ENCODE results near the gene ROR1.

DNA sequence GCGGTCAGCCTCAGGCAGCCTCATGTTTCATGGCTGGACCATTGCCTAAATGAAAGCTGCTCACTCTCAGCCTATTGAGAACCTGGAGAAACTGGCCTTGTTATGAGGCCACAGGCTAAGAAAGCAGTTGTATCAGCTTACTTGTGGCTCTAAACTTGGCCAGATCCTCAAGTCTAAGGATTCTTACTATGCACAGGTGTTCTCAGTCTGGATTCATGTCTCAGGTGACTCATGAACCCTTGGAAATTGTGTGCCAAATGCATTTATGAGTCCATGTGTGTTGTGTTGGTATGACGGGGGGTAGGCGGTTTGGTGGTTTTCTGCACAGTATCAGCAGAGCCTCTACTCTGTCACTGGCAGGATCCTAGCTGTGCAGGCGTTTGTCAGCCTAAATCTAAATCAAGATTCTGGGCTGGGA lies 90.4 kb downstream of the ROR1 start:
- TF ChIP-seq PRDM1 (tag by site-specific recombination; IDR thresholded peaks at IDR 0.05), result no peak
- TF ChIP-seq MYNN (tag by site-specific recombination; IDR thresholded peaks at IDR 0.05; ENCODE audit: borderline replicate concordance), result no peak
- TF ChIP-seq CTCF (tag by site-specific recombination; IDR thresholded peaks at IDR 0.05), result no peak
- no peak for TF ChIP-seq ZNF274 (IDR thresholded peaks at IDR 0.05; ENCODE audit: low read length)
- no peak for TF ChIP-seq ZNF274 (tag by site-specific recombination; IDR thresholded peaks at IDR 0.05; ENCODE audit: borderline replicate concordance)
- no peak for TF ChIP-seq HOXD13 (CRISPR knock-in tag; IDR thresholded peaks at IDR 0.05; ENCODE audit: borderline replicate concordance)
- TF ChIP-seq KLF9 (tag by site-specific recombination; IDR thresholded peaks at IDR 0.05; ENCODE audit: low read depth), result no peak
- no peak for TF ChIP-seq OSR2 (tag by site-specific recombination; IDR thresholded peaks at IDR 0.05)

Measured in HEK293 (cell line).